Measurements from ENCODE around the gene KRTAP24-1.

- TF ChIP-seq BHLHE40 (IDR thresholded peaks at IDR 0.05; ENCODE audit: borderline replicate concordance), result no peak
- TF ChIP-seq SP1 (IDR thresholded peaks at IDR 0.05), result no peak
- no peak for TF ChIP-seq PKNOX1 (IDR thresholded peaks at IDR 0.05)
- TF ChIP-seq FOXK2 (IDR thresholded peaks at IDR 0.05), result no peak
- TF ChIP-seq NFRKB (IDR thresholded peaks at IDR 0.05), result no peak
- no peak for TF ChIP-seq SUZ12 (IDR thresholded peaks at IDR 0.05)
- no peak for TF ChIP-seq TARDBP (IDR thresholded peaks at IDR 0.05)
Observed at GRCh38 chr21:30240661-30241060, 42.1 kb downstream of the KRTAP24-1 start.

Data from HEK293T (cell line).